Chondrocyte (in vitro differentiated cells): Measurements from ENCODE around the gene ZNF438. TPM values are rescaled to one million over a fixed set of nuclear protein-coding genes. Genes with fewer than 3 reads are reported as not detected.

Experiments
- DNase-seq: peaks from one replicate; pipeline ENCODE4 v3.0.0; 2021; ENCODE audit warnings: mixed read lengths, low spot score
- H3K27ac Mint-ChIP-seq: one replicate; pipeline ENCODE4 v1.8.0; 2021; ENCODE audit warnings: mild to moderate bottlenecking, moderate library complexity, mixed read lengths; ENCODE audit not compliant: unreplicated experiment
- H3K27me3 Mint-ChIP-seq: 2 replicates; pipeline ENCODE4 v1.8.0; 2021; ENCODE audit warnings: low read depth, mixed read lengths
- H3K36me3 Mint-ChIP-seq: 2 replicates; pipeline ENCODE4 v1.8.0; 2021; ENCODE audit warnings: low read depth, mixed read lengths
- H3K4me1 Mint-ChIP-seq: 2 replicates; pipeline ENCODE4 v1.8.0; 2021; ENCODE audit warnings: low read depth, mild to moderate bottlenecking, mixed read lengths
- H3K4me3 Mint-ChIP-seq: one replicate; pipeline ENCODE4 v1.8.0; 2021; ENCODE audit warnings: mild to moderate bottlenecking, moderate library complexity, mixed read lengths; ENCODE audit not compliant: unreplicated experiment
- H3K9me3 Mint-ChIP-seq: 2 replicates; pipeline ENCODE4 v1.8.0; 2021; ENCODE audit warnings: low read depth, mixed read lengths
- total RNA-seq: library from RNA; stranded (reverse); gene quantifications from 3 replicates; pipeline ENCODE4 v1.2.1, GENCODE V29; 2021
- TF ChIP-seq, protein P1 (sequence below): fragments of 200-600 bp; sonication (generic); IDR thresholded peaks from 2 replicates; pipeline ENCODE4 v1.5.0; 2021; ENCODE audit warnings: antibody characterized with exemption, mild to moderate bottlenecking, moderate library complexity

The ZNF438 gene
- total RNA-seq, 1 donor from 2014 or later = 4.9 TPM

DNA sequence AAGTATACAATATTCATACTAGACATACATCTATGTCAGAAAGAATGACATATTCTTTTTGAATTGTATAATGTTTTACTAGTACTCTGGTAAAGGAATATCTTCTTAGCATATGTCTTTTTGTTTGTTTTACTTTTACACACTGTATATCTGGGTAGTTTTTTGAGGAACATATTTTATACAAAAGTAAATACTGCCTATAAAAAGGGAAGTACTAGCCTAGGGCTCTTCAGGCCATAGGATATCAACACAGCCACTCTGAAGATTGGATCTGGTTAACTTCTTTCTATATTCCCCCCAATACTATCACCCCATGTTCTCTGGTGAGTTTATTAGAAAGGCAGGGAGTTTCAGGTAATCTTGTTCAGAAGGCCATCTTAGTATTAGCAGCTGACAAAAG is 134.6 kb downstream of the ZNF438 start:
- Mint-ChIP-seq H3K27ac (no peak overlapping the region), H3K4me1 (peaks cover 7% of the 10 kb centered on the region), H3K9me3 (peaks cover 5% of the 10 kb centered on the region), H3K4me3 (no peak overlapping the region), H3K27me3 (no peaks in the 10 kb centered on the region), H3K36me3 (peaks cover 9% of the 10 kb centered on the region)
- TF ChIP-seq, protein P1, sequence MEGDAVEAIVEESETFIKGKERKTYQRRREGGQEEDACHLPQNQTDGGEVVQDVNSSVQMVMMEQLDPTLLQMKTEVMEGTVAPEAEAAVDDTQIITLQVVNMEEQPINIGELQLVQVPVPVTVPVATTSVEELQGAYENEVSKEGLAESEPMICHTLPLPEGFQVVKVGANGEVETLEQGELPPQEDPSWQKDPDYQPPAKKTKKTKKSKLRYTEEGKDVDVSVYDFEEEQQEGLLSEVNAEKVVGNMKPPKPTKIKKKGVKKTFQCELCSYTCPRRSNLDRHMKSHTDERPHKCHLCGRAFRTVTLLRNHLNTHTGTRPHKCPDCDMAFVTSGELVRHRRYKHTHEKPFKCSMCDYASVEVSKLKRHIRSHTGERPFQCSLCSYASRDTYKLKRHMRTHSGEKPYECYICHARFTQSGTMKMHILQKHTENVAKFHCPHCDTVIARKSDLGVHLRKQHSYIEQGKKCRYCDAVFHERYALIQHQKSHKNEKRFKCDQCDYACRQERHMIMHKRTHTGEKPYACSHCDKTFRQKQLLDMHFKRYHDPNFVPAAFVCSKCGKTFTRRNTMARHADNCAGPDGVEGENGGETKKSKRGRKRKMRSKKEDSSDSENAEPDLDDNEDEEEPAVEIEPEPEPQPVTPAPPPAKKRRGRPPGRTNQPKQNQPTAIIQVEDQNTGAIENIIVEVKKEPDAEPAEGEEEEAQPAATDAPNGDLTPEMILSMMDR = no peak
- DNase-seq = no peak

DNA sequence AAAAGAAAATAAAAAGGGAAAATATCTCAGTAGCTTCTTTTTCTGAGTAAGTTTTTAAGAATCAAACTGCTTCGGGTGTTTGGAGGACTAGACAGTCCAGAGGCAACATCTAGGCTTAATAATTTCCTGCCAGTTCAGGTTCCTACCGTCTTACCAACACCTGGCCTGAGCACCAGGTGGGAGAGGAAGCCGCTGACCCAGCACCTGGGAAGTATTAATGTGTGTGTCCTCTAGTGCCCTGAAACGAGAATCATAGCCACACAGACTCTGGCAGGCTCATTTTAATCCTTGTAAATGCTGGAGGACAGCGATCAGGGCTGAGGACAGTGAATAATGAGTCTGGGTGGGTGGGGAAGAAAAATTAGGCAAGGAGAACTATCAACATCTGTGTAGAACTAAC is 137.4 kb downstream of the ZNF438 start:
- Mint-ChIP-seq H3K4me1 (peaks cover 7% of the 10 kb centered on the region), H3K4me3 (no peak overlapping the region), H3K36me3 (peaks cover 4% of the 10 kb centered on the region), H3K27ac (no peak overlapping the region), H3K27me3 (no peaks in the 10 kb centered on the region), H3K9me3 (peaks cover 5% of the 10 kb centered on the region)
- no peak for DNase-seq
- TF ChIP-seq, protein P1 = no peak

DNA sequence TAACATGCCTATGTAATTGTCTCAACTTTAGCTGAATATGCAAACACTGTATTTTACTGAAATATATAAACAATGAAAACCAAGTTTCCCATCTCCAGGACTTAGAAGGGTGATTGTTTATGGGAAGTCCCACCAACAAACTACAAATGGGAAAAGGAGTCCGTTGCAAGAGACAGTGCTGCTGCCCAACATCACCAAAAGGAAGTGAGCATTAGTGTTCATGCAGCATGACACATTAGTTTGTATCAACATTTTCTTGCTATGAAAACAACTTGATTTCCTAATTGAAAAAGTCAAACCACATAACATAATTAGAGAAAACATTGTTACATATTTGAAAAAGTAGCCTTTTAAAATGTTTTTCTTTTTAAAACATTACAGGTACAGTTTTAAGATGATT is 138.5 kb downstream of the ZNF438 start:
- TF ChIP-seq, protein P1 = no peak
- Mint-ChIP-seq H3K4me3 (no peak overlapping the region), H3K4me1 (peaks cover 7% of the 10 kb centered on the region), H3K27me3 (no peaks in the 10 kb centered on the region), H3K9me3 (peaks cover 3% of the 10 kb centered on the region), H3K27ac (no peak overlapping the region), H3K36me3 (peaks cover 4% of the 10 kb centered on the region)
- no peak for DNase-seq

DNA sequence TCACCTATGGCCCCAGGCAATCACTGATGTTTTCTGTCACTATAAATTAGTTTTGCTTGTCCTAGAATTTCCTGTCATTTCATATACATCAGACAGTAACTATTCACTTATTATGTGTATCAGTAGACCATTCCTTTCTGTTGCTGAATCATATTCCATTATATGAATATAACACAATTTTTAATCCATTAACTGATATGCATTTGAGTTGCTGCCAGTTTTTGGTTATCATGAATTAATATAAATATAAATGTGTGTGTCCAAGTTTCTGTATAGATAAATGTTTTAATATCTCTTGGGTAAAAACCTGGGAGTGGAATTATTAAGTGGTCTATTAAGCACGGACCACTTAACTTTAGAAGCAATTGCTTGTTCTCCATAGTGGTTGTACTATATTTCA is 143.8 kb downstream of the ZNF438 start:
- no peak overlapping the region for H3K27ac Mint-ChIP-seq

DNA sequence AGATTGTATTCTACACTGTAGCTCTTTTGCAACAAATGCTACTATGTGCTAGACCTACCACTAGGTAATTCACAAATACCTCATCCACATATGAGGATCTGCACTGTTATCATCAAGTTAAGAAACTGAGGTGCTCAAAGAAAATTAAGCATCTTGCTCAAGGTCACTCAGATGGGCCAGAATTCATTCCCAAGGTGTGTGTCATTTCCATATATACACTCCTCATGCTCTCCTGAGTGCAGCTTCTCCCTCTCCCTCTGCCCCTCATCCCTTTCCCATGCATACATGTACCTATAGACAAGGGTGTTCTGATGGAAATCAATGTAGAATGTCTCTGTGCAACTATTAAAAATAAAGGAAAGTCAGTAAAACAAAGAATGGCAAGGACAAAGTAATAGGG is 146.2 kb downstream of the ZNF438 start:
- H3K4me3 Mint-ChIP-seq = no peak overlapping the region
- no peak for DNase-seq
- H3K36me3 Mint-ChIP-seq = no peaks in the 10 kb centered on the region
- TF ChIP-seq, protein P1 = no peak
- peaks cover 8% of the 10 kb centered on the region for H3K4me1 Mint-ChIP-seq
- H3K27me3 Mint-ChIP-seq = no peaks in the 10 kb centered on the region
- H3K27ac Mint-ChIP-seq = no peak overlapping the region
- H3K9me3 Mint-ChIP-seq = no peaks in the 10 kb centered on the region

More for the DNA sequence above, 143.8 kb downstream of the ZNF438 start:
- Mint-ChIP-seq H3K9me3 (no peaks in the 10 kb centered on the region), H3K27me3 (no peaks in the 10 kb centered on the region), H3K4me3 (no peak overlapping the region), H3K4me1 (peaks cover 3% of the 10 kb centered on the region), H3K36me3 (no peaks in the 10 kb centered on the region)
- TF ChIP-seq, protein P1 = no peak
- no peak for DNase-seq
